Left cardiac atrium (tissue), 4 donors: ENCODE measurements around the gene PIK3IP1. TPM values are rescaled to one million over a fixed set of nuclear protein-coding genes. Genes with fewer than 3 reads are reported as not detected.
"Not testable (repeated sequence)": the region's sequence is repeated elsewhere in the genome, so short reads cannot be mapped to it uniquely, and the experiment has no call there.

ENCODE experiments used
- ATAC-seq, 2 donors: fragments of 200-7000 bp; cut with Tn5 transposase; one replicate each; pipeline ENCODE4 v1.9.1; 2020; ENCODE audit warnings: mild to moderate bottlenecking in 2 of 2, moderate library complexity in 2 of 2
- DNase-seq: peaks from one replicate; pipeline ENCODE4 v3.0.0-alpha.2; 2020
- intact Hi-C, 2 donors: fragments of 100-400 bp; cut with DNase I; formaldehyde crosslinking; loops; one replicate each; pipeline versions ENCODE4 v1.14.1 to v1.15.1; 2022 to 2023
- total RNA-seq, 2 donors: library from RNA; stranded (reverse); fragmentation: NEBNext Ultra II Directional; extraction: Animal tissue kit (Norgen Biotek cat#: 25700); gene quantifications; one replicate each; pipeline ENCODE4 v1.2.1, GENCODE V29; 2021
- donor health status: DM: no; HTN: yes; CAD: no.
- donor health status: DM: no; HTN: yes; CAD: no; lungs with severe emphysema.
- donor health status: DM: yes; HTN: yes; CAD: no.
- donor health status: Dilated cardiomyopathy.

PIK3IP1 gene
- total RNA-seq, 2 donors from 2014 or later: 5.2 to 15.6 TPM

- no peak for DNase-seq
- intact Hi-C loops: no loop called here
- no peak for ATAC-seq
Measured at GRCh38 chr22:31268281-31268680, 24.0 kb downstream of the PIK3IP1 start.

DNA sequence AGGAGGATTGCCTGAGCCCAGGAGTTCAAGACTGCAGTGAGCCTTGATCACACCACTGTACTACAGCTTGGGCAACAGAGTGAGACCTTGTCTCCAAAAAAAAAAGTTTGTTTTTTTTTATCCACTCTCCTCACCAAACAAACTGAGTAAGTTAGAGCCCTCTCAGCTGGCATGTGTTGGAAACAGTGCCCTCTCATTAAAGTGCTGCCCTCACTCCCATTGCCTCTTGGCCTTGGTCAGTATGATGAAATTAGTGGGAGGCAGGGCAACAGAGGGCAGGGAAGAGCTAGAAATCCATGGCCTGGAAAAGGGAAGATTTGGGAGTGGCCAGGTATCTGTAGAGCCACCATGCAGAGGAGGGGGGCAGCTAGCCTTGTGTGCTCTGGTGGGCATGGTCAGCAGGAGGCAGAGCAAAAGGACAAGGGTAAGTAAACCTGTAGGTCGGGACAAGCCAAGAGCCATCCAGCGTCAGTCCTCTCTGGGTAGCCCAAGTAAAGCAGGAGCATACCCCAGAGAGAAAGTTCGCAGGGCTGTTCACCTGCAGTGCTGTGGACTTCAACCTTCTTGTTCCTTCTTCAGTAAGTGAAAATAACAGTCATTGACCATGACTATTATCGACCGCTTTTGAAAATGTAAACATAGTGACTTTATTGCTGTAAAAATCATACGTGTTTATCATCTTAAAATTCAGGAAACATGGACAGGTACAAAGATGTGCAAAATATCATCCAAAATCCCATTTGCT lies 28.2 kb downstream of the PIK3IP1 start:
- ATAC-seq (no peak), DNase-seq (no peak)
- intact Hi-C loops: no loop called here

DNA sequence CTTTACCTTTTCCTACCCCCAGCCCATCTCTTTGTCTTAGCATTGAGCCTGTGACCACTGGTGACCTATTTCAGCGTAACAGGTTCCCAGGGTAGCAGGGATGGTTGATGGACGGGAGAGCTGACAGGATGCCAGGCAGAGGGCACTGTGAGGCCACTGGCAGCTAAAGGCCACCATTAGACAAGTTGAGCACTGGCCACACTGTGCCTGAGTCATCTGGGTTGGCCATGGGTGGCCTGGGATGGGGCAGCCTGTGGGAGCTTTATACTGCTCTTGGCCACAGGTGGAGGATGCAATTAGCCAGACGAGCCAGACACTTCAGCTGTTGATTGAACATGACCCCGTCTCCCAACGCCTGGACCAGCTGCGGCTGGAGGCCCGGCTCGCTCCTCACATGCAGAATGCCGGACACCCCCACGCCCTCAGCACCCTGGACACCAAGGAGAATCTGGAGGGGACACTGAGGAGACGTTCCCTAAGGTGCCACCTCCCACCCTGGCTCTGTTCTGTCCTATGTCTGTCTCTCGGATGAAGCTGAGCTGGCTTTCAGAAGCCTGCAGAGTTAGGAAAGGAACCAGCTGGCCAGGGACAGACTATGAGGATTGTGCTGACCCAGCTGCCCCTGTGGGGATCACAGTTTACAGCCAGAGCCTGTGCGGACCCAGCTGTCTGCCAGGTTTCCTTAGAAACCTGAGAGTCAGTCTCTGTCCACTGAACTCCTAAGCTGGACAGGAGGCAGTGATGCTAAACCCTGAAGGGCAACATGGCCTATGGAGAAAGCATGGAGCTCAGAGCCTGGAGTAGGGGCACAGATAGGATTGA lies 29.8 kb downstream of the PIK3IP1 start:
- intact Hi-C loops: no loop called here
- ATAC-seq: no peak

DNA sequence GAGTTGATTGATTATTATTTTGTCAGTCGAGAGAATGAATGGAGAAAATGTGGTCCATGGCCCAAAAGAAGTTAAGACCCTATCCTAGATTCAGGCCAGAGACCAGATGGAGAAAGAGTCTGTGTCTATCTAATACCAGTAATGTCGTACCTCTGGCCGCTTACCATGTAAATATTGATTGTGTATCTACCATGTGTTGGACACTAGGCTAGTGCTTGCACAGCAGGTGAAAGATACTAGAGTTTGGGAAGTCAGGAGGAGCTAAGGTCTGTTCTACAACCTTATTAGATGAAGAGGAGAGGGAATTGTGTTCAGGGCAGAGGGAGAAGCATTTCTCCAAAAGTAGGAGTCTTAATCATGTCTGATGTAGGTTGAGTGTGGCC lies 31.8 kb downstream of the PIK3IP1 start:
- no peak for ATAC-seq
- no peak for DNase-seq
- intact Hi-C loops: no loop called here

More for the DNA sequence above, 29.8 kb downstream of the PIK3IP1 start:
- no peak for DNase-seq

DNA sequence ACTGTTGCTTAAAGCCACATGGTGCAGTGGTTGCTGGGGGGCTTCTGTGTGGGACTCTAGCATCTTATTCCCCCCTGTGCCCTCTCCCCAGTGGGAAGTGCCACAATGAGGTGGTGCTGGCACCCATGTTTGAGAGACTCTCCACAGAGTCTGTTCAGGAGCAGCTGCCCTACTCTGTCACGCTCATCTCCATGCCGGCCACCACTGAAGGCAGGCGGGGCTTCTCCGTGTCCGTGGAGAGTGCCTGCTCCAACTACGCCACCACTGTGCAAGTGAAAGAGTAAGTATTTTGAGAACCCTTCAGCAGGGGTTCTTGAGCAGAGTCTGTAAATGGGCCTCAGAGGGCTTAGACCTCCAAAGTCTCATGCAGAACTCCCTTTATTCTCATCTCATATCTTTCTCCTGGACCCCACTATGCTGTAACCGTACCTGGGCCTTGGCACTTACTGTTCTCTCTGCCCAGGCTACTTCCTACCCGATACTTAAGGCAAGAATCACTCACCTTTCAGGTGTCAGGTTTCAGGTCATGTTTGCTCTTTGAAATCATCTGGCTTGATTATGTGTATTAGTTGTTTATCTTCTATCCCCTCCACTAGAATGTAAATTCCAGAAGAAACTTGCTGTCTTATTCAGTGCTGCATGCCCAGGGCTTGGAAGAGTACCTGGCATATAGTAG lies 32.4 kb downstream of the PIK3IP1 start:
- ATAC-seq: no peak
- DNase-seq: no peak

DNA sequence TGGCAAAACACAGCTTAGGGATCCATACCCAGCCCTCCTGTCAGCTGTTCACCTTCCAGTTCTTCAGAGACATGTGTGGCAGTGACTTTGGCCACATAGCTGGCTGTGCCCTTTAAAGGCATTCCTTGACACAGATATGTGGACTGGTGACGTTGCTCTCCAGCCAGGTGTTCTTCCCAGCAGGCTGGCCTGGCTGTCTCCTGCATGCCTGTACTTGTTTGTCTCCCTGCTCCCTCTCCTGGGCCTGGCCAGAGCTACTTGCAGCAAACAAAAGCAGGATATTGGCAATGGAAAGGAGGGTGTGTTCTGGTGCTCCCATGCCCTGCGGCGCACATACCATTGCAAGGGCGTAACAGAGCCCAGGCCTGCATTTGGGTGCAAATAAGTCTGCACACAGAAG lies 38.3 kb downstream of the PIK3IP1 start:
- ATAC-seq (peak; percentile 33 to 59), DNase-seq (no peak)
- intact Hi-C loops: no loop called here

More for the DNA sequence above, 32.4 kb downstream of the PIK3IP1 start:
- intact Hi-C loops: no loop called here

DNA sequence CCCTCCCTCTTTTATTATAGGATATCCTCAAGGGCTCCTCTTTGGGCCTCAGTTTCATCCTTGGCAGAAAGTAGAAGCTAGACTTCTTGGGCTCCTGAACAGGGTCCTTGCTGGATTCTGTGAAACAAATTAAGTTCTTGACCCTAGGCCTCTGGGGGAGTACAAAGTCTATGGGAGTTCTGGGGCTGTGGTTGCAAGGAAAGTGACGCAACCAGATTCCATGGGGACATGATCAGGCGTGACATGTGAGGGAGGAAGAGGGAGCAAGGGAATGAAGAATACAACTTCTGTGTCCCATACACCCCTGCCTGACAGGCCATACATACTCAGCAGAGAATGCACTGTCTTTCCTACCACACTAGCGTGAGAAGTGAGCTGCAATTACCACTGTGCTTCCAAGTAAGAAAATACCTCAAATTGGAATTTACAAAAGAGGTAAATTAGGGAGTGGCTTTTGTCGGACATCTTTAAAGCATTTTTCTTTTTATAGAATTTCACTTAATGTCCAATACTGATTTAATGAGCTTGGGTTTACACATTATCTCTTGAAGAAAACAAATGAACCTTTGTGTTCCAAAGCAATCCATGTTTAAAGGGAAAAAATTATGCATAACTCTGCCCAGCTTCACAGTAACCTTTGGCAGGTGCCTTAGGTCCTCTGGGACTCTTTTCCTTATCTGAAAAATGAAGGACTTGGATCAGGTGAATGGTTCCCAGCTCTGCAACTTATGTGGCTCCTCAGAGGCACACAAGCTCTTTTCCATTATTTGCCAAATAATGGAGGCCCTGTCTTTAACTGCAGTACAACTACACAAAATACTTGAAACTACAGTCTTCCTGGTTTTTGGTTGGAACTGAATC lies 41.3 kb downstream of the PIK3IP1 start:
- intact Hi-C loops: no loop called here

DNA sequence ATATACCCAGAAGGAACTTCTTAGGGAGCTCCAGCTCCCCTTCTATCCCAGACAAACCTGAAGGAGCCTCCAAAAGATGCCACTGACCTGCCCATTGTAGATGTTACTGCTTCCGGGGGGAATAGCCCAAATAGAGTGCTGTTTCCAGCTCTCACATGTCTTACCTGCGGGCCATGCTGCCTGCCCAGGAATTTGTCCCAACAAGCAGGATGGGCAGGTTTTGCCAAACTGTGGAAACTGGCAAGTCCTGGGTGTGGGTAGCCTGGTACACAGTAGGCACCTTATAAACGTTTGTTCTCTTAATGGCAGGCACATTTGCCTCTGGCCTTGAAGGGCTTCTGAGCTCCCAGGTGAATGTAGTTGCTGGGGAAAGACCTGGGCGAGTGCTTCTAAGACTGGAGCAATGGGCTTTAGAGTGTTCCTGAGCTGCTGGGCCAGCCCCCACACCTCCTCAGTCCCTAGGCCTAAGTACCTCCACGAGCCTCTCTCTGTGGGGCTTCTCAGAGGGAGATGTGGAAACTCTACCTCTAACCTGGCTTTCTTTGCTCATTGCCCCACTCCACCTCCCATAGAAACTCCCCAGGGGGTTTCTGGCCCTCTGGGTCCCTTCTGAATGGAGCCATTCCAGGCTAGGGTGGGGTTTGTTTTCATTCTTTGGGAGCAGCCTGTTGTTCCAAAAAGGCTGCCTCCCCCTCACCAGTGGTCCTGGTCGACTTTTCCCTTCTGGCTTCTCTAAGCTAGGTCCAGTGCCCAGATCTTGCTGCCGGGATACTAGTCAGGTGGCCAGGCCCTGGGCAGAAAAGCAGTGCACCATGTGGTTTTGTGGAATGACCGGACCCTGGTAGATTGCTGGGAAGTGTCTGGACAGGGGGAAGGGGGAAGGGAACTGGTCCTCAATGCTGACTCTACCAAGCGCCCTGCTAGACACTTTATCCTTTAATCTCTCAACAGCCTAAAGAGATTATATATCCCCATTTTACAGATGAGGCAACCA lies 43.0 kb downstream of the PIK3IP1 start:
- intact Hi-C loops: no loop called here
- ATAC-seq (no peak), DNase-seq (no peak)

More for the DNA sequence above, 41.3 kb downstream of the PIK3IP1 start:
- DNase-seq (no peak), ATAC-seq (no peak)

DNA sequence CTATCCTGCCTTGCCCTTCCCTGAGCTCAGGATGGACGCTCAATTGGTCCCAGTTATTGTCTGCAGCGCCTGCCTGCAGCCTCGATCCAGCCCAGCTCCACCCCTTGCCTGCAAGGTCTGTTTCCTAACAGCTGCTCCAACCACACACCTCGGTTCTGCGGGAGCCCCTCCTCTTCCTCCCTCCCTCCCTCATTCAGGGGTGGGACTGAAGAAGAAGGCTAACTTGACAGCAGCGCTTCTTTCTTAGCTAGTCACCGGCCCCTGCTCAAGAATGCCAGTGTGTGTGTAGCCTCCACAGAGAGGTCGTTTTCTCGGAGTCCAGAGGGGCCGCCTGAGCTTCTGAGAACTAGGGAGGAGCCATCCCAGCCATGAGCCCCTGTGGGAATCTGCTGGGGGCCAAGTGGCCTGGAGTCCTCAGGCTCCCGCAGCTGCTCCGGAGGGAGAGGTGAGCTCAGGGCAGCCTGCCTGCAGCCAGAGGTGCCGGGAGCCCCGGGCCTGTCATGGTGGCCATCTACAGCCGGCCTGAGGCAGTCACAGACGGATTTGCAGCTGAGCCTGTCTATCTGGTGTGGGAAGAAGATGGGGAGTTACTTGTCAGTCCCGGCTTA lies 44.0 kb downstream of the PIK3IP1 start:
- ATAC-seq (peak; percentile 98), DNase-seq (peak; percentile 79)
- intact Hi-C loops: no loop called here

DNA sequence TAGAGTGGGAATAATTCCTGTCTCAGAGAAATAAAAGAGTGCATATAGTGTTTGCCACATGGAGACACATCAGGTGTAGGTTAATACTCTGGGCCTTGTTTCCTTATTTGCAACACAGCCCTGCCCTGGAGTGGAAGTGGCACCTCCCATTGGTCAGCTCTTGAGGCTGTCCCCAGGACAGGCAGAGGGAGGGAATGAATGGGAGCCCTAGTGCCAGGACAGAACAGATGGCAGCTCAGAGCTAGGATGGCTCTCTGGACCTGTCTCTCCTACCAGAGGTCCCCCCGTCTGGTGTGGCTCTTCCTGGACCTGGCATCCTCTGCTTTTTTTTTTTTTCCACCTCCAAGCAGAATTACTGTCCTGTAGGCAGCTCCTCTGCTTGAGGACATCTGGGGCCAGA lies 44.6 kb downstream of the PIK3IP1 start:
- DNase-seq: no peak
- peak in 1 of 2 donors; percentile 3 for ATAC-seq
- intact Hi-C loops: no loop called here

DNA sequence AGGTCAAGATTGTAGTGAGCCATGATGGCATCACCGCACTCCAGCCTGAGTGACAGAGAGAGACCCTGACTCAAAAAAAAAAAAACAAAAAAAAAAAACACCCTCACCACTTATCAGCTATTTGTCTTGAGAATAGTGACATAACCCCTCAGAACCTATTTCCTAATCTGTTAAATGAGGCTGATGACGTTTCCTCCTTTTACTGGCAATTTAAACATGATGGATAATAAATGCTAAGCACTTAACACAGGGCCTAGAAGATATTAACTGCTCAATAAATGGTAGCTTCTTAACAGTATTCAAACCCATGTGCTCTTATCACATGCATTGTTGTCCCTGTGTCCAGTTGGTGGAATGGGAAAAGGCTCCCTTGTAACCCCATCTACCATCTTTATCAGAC lies 45.6 kb downstream of the PIK3IP1 start:
- DNase-seq (no peak), ATAC-seq (no peak)
- intact Hi-C loops: no loop called here

- ATAC-seq, DNase-seq, intact Hi-C loops: not testable (repeated sequence)
Measured at GRCh38 chr22:31245998-31246397, 46.3 kb downstream of the PIK3IP1 start.

DNA sequence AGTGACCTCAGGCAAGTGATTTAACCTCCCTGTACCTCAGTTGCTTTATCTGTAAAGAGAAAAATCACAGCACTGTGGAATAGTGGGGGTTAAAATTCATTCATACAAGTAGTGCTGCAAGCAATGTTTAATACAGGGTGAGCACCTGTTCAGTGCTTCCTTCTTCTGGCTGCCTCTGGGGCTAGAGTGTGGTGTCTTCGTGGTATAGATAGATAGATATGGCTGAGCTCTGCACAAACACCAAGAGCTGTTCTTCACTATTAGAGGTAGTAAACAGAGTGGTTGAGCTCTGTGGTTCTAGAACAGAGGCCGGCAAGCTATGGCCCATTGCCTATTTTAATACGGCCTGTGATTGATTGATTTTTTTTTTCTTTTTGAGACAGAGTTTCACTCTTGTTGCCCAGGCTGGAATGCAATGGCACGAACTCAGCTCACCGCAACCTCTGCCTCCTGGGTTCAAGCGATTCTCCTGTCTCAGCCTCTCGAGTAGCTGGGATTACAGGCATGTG lies 47.3 kb downstream of the PIK3IP1 start:
- intact Hi-C loops: no loop called here
- no peak for ATAC-seq
- DNase-seq: no peak

DNA sequence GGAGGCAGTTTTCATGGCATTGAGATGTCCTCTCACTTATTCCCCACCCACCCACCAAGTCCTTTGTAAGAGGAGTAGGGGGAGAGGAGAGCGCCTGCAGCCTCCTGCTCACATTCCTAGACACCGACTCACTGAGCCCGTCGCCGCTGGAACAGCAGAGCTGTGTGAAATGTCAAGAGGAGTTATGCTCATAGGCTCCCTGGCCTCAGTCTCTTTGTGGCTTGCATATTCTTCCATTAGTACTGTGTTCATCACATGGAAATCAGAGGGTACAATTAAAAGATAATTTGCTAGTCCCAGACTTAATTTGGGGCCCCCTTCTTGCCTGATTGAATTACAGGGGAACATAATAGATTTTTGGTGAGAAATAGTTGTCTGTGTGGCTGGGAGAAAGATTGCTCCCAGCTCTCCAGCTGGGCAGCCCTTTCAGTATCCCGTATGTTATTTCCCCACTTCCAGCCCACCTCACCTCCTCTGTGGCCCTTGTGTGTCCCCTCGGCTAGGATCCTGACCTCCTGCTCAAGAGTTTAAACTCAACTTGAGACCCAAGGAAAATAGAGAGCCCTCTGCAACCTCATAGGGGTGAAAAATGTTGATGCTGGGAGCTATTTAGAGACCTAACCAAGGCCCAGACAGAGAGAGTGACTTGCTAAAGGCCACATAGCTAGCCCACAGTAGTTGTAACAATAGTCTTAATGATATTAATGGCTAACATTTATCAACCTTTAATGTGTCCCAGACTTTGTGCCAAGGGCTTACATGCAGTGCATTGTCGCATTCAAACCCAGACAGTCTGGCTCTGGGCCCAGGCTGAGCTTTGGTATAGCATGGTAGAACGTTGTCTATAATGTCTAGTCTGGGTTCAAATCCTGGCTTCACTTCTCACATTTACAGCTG lies 48.0 kb downstream of the PIK3IP1 start:
- DNase-seq (no peak), ATAC-seq (peak in 1 of 2 donors; percentile 38)
- intact Hi-C loops: no loop called here

- DNase-seq (no peak), ATAC-seq (no peak)
- intact Hi-C loops: no loop called here
Measured at GRCh38 chr22:31243339-31244045, 48.8 kb downstream of the PIK3IP1 start.

GRCh38 chr22:31241936-31242335 lies 50.4 kb downstream of the PIK3IP1 start:
- ATAC-seq (peak in 1 of 2 donors; percentile 67), DNase-seq (no peak)
- intact Hi-C loops: no loop called here
